HEK293 (cell line): ENCODE measurements around the gene SGSM2.
A peak's percentile ranks its signal among the peaks of the same experiment; 100 is the strongest.

Experiments used
- CTCF ChIA-PET: fragments of 350-600 bp; formaldehyde crosslinking; extraction: SDS; loops from one replicate; lab custom pipeline; 2021; ENCODE audit warnings: antibody characterized with exemption; lab: Yijun Ruan, JAX
- POLR2A ChIA-PET: fragments of 300-600 bp; formaldehyde crosslinking; extraction: SDS; loops from one replicate; lab custom pipeline; 2020; ENCODE audit warnings: antibody characterized with exemption, inconsistent platforms; lab: Yijun Ruan, JAX
- H3K27ac ChIP-seq: fragments of 200-500 bp; sonication (Bioruptor generic); 2 replicates; pipeline ENCODE4 v1.5.1; 2014; ENCODE audit warnings: low read depth, low read length, control low read depth, inconsistent platforms; ENCODE audit errors: extremely low read depth
- H3K36me3 ChIP-seq, 2 experiments: fragments of 200-500 bp in 1 of 2; sonication (Bioruptor generic) in 1 of 2; 1 replicate in 1 of 2; 2 replicates in 1 of 2; pipeline ENCODE4 v1.5.1; 2014 to 2017; ENCODE audit warnings: inconsistent platforms in 2 of 2, low read length in 2 of 2; ENCODE audit not compliant: control insufficient read depth in 2 of 2, insufficient read depth in 1 of 2
- H3K4me1 ChIP-seq: fragments of 200-500 bp; sonication (Bioruptor generic); 2 replicates; pipeline ENCODE4 v1.5.1; 2014; ENCODE audit warnings: mild to moderate bottlenecking, low read length, inconsistent platforms; ENCODE audit not compliant: control insufficient read depth, insufficient read depth
- H3K4me3 ChIP-seq: 2 replicates; pipeline ENCODE4 v1.5.1; 2011; ENCODE audit warnings: low read depth, mild to moderate bottlenecking, control low read depth, low read length, moderate library complexity
- H3K9me3 ChIP-seq: fragments of 200-500 bp; sonication (Bioruptor generic); 2 replicates; pipeline ENCODE4 v1.5.1; 2014; ENCODE audit warnings: low read depth, low read length, inconsistent platforms; ENCODE audit not compliant: control insufficient read depth, insufficient read depth
- BCL11A ChIP-seq: fragments of 450-650 bp; formaldehyde crosslinking; IDR thresholded peaks from 2 replicates; pipeline ENCODE4 v1.5.1; 2016; ENCODE audit warnings: low read depth, missing biosample characterization, missing genetic modification characterization
- GLIS2 ChIP-seq: fragments of 450-650 bp; formaldehyde crosslinking; IDR thresholded peaks from 2 replicates; pipeline ENCODE4 v1.5.1; 2016; ENCODE audit warnings: missing biosample characterization, missing genetic modification characterization
- INSM2 ChIP-seq: fragments of 450-650 bp; formaldehyde crosslinking; IDR thresholded peaks from 2 replicates; pipeline ENCODE4 v1.5.1; 2016; ENCODE audit warnings: missing biosample characterization, missing genetic modification characterization
- KLF16 ChIP-seq: fragments of 450-650 bp; formaldehyde crosslinking; IDR thresholded peaks from 2 replicates; pipeline ENCODE4 v1.5.1; 2017; ENCODE audit warnings: missing biosample characterization, missing genetic modification characterization
- SCRT2 ChIP-seq: fragments of 450-650 bp; formaldehyde crosslinking; IDR thresholded peaks from 2 replicates; pipeline ENCODE4 v1.5.1; 2016; ENCODE audit warnings: missing biosample characterization, missing genetic modification characterization
- ZBTB7A ChIP-seq: fragments of 450-650 bp; formaldehyde crosslinking; IDR thresholded peaks from 2 replicates; pipeline ENCODE4 v1.5.1; 2016; ENCODE audit warnings: low read depth, missing biosample characterization, missing genetic modification characterization
- ZFHX2 ChIP-seq: fragments of 450-650 bp; formaldehyde crosslinking; conservative IDR thresholded peaks from 2 replicates; pipeline ENCODE4 v1.5.1; 2016; ENCODE audit warnings: missing biosample characterization, missing genetic modification characterization
- ZFP41 ChIP-seq: fragments of 450-650 bp; formaldehyde crosslinking; IDR thresholded peaks from 2 replicates; pipeline ENCODE4 v1.5.1; 2016; ENCODE audit warnings: missing biosample characterization, missing genetic modification characterization, borderline replicate concordance
- ZFP69B ChIP-seq: fragments of 450-650 bp; formaldehyde crosslinking; IDR thresholded peaks from 2 replicates; pipeline ENCODE4 v1.5.1; 2016; ENCODE audit warnings: missing biosample characterization, missing genetic modification characterization
- ZNF133 ChIP-seq: fragments of 450-650 bp; formaldehyde crosslinking; IDR thresholded peaks from 2 replicates; pipeline ENCODE4 v1.5.1; 2016; ENCODE audit warnings: missing biosample characterization, missing genetic modification characterization
- ZNF223 ChIP-seq: fragments of 450-650 bp; formaldehyde crosslinking; IDR thresholded peaks from 2 replicates; pipeline ENCODE4 v1.5.1; 2016; ENCODE audit warnings: missing biosample characterization, missing genetic modification characterization
- ZNF488 ChIP-seq: fragments of 450-650 bp; formaldehyde crosslinking; IDR thresholded peaks from 2 replicates; pipeline ENCODE4 v1.5.1; 2016; ENCODE audit warnings: missing biosample characterization, missing genetic modification characterization
- ZNF529 ChIP-seq: fragments of 450-650 bp; formaldehyde crosslinking; IDR thresholded peaks from 2 replicates; pipeline ENCODE4 v1.5.1; 2017; ENCODE audit warnings: missing genetic modification characterization, missing biosample characterization; ENCODE audit not compliant: insufficient replicate concordance
- ZNF585B ChIP-seq: fragments of 450-650 bp; formaldehyde crosslinking; IDR thresholded peaks from 2 replicates; pipeline ENCODE4 v1.5.1; 2016; ENCODE audit warnings: missing biosample characterization, missing genetic modification characterization
- ZNF600 ChIP-seq: fragments of 450-650 bp; formaldehyde crosslinking; IDR thresholded peaks from 2 replicates; pipeline ENCODE4 v1.5.1; 2016; ENCODE audit warnings: missing biosample characterization, missing genetic modification characterization
- ZNF629 ChIP-seq: fragments of 450-650 bp; formaldehyde crosslinking; IDR thresholded peaks from 2 replicates; pipeline ENCODE4 v1.5.1; 2017; ENCODE audit warnings: missing biosample characterization, missing genetic modification characterization
- ZNF692 ChIP-seq: fragments of 450-650 bp; formaldehyde crosslinking; IDR thresholded peaks from 2 replicates; pipeline ENCODE4 v1.5.1; 2016; ENCODE audit warnings: missing biosample characterization, missing genetic modification characterization
- ZNF776 ChIP-seq: fragments of 450-650 bp; formaldehyde crosslinking; IDR thresholded peaks from 2 replicates; pipeline ENCODE4 v1.5.0; 2017; ENCODE audit warnings: missing biosample characterization, missing genetic modification characterization, borderline replicate concordance
- ZNF843 ChIP-seq: fragments of 450-650 bp; formaldehyde crosslinking; IDR thresholded peaks from 2 replicates; pipeline ENCODE4 v1.5.1; 2016; ENCODE audit warnings: missing biosample characterization, missing genetic modification characterization

The SGSM2 gene

GRCh38 chr17:2396568-2397246, 59.4 kb downstream of the SGSM2 start (continued):
- peak; percentile 61; the same call in 1 of the 2 replicates for TF ChIP-seq KLF16 (tag by site-specific recombination)
- TF ChIP-seq ZBTB7A (tag by site-specific recombination): no peak
- no peak for TF ChIP-seq ZNF529 (tag by site-specific recombination)
- TF ChIP-seq ZNF776 (tag by site-specific recombination): no peak
- TF ChIP-seq ZNF133 (tag by site-specific recombination): no peak
- no peak for TF ChIP-seq INSM2 (tag by site-specific recombination)
- no peak for TF ChIP-seq ZNF843 (tag by site-specific recombination)
- no peak for TF ChIP-seq ZNF488 (tag by site-specific recombination)
- TF ChIP-seq, all 188 proteins: peak for 41

- ChIA-PET CTCF (interaction anchor here (0.6 to 11.4 kb wide), 5 partner anchors 10 to 676 kb away, joined by 3 to 116 read pairs (median 5); no protein-coding TSS in a partner anchor), POLR2A (interaction anchor here (0.5 kb wide), 1 partner anchor 18 kb away, joined by 3 read pairs; no protein-coding TSS in a partner anchor)
- no peaks in the 10 kb centered on the region for H3K9me3 ChIP-seq
- H3K27ac ChIP-seq: peak overlapping the region; percentile 60
- peaks cover 40% of the 10 kb centered on the region for H3K4me1 ChIP-seq
- TF ChIP-seq GLIS2 (tag by site-specific recombination): peak; percentile 70
- TF ChIP-seq ZNF529 (tag by site-specific recombination): no peak
- TF ChIP-seq ZNF585B (tag by site-specific recombination): peak; percentile 21; the same call in 1 of the 2 replicates
- peak; percentile 84 for TF ChIP-seq SCRT2 (tag by site-specific recombination)
- peak; percentile 22; the same call in 1 of the 2 replicates for TF ChIP-seq ZFHX2 (tag by site-specific recombination)
- TF ChIP-seq BCL11A: no peak
- no peak for TF ChIP-seq ZNF629
- peak; percentile 92 for TF ChIP-seq ZFP69B (tag by site-specific recombination)
- no peak for TF ChIP-seq ZFP41 (tag by site-specific recombination)
- TF ChIP-seq ZNF600 (tag by site-specific recombination): 0 out of 2 replicates have a peak, but pooled peaks have one; percentile 16
- peak; percentile 91 for TF ChIP-seq ZNF692 (tag by site-specific recombination)
- no peak for TF ChIP-seq ZNF223
- H3K4me3 ChIP-seq: no peak overlapping the region
- H3K36me3 ChIP-seq: no peaks in the 10 kb centered on the region
Observed at GRCh38 chr17:2397247-2398171, 60.2 kb downstream of the SGSM2 start.
